ENCODE measurements around the gene NBPF10.
"Not testable (repeated sequence)": the region's sequence is repeated elsewhere in the genome, so short reads cannot be mapped to it uniquely, and the experiment has no call there.

DNA sequence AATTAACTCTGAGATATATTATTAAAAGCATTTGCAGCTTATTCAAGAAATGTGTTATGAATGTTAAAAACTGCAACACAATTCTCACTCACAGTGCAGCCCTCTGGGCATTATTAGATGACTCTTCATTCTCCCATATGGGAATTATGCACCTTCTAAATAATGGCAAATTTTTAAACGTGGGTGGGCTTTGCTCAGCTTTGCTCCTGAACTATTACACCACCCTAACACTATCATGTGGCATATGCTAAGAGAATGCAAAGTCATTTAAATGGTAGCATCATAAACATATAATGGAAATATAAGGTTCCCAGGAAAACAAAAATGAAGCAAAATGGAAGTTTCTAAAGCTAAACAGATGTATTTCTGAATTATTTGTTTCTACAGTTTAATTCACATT lies 22.7 kb upstream of the NBPF10 start:
- TF ChIP-seq POLR2AphosphoS5 (IDR thresholded peaks at IDR 0.05); CTCF (IDR thresholded peaks at IDR 0.05 in 8 of 11, conservative IDR thresholded peaks at IDR 0.05 in 3 of 11): not testable (repeated sequence)

Measured in spleen (tissue), 7 donors.